GM13977 (cell line): ENCODE measurements around the gene CPD.

ENCODE experiments used
- DNase-seq: peaks from one replicate; pipeline ENCODE4 v3.0.0; 2012; ENCODE audit warnings: low spot score
- CTCF ChIP-seq: IDR thresholded peaks from 2 replicates; pipeline ENCODE4 v1.5.1; 2012; ENCODE audit warnings: mild to moderate bottlenecking, control low read depth; ENCODE audit not compliant: insufficient read depth; ENCODE audit errors: extremely low read depth, missing control alignments
- in situ Hi-C: fragments of 300-500 bp; cut with MboI; formaldehyde crosslinking; loops from one replicate; pipeline ENCODE4 v1.12.0; 2022; ENCODE audit warnings: low sequenced_read_pairs, low pct_unique_long_range_greater_than_20kb, mixed read lengths, inconsistent platforms; ENCODE audit not compliant: unreplicated experiment

The CPD gene

GRCh38 chr17:30363715-30364202, 15.0 kb upstream of the CPD start:
- peak; percentile 63 for DNase-seq
- in situ Hi-C loops, result no loop called here
- no peak for TF ChIP-seq CTCF

GRCh38 chr17:30366536-30366935, 12.2 kb upstream of the CPD start:
- in situ Hi-C loops, result no loop called here
- DNase-seq, result no peak
- TF ChIP-seq CTCF, result no peak

GRCh38 chr17:30368912-30369720, 9.6 kb upstream of the CPD start:
- in situ Hi-C loops, result no loop called here
- DNase-seq, result no peak
- no peak for TF ChIP-seq CTCF

- no peak for DNase-seq
- in situ Hi-C loops, result no loop called here
- no peak for TF ChIP-seq CTCF
These were observed 8.7 kb upstream of the CPD start for GRCh38 chr17:30369995-30370394.

GRCh38 chr17:30372755-30373154, 6.0 kb upstream of the CPD start:
- DNase-seq, result no peak
- in situ Hi-C loops, result no loop called here
- TF ChIP-seq CTCF, result peak; percentile 14

GRCh38 chr17:30375661-30376060, 3.1 kb upstream of the CPD start:
- in situ Hi-C loops, result no loop called here
- no peak for DNase-seq
- no peak for TF ChIP-seq CTCF
